Neural cell (in vitro differentiated cells): ENCODE results near the gene AFF1. TPM values are rescaled to one million over a fixed set of nuclear protein-coding genes. Genes with fewer than 3 reads are reported as not detected.

ENCODE experiments used
- H2AFZ ChIP-seq: fragments of 200-600, 300-800 bp; sonication (generic), shearing (Covaris generic); 2 replicates; pipeline ENCODE4 v1.6.0; 2014; ENCODE audit warnings: low read depth, mild to moderate bottlenecking, antibody characterized with exemption, low read length, moderate library complexity
- H3F3A ChIP-seq: fragments of 200-600 bp; shearing (Covaris generic); 2 replicates; pipeline ENCODE4 v1.6.1; 2016; ENCODE audit warnings: mild to moderate bottlenecking, moderate library complexity, mixed read lengths, antibody characterized with exemption, low read length; ENCODE audit not compliant: insufficient read depth, poor library complexity, severe bottlenecking
- H3K27ac ChIP-seq: fragments of 200-600, 300-800 bp; sonication (generic), shearing (Covaris generic); 2 replicates; pipeline ENCODE4 v1.5.1; 2014; ENCODE audit warnings: mild to moderate bottlenecking, low read length, moderate library complexity
- H3K27me3 ChIP-seq: fragments of 300-800, 200-600 bp; sonication (generic), shearing (Covaris generic); 2 replicates; pipeline ENCODE4 v1.6.0; 2014; ENCODE audit warnings: mild to moderate bottlenecking, low read depth, low read length, moderate library complexity; ENCODE audit not compliant: insufficient read depth
- H3K36me3 ChIP-seq: fragments of 300-800, 200-600 bp; sonication (generic), shearing (Covaris generic); 2 replicates; pipeline ENCODE4 v1.5.1; 2014; ENCODE audit warnings: mild to moderate bottlenecking, antibody characterized with exemption, low read length, moderate library complexity; ENCODE audit not compliant: insufficient read depth
- H3K4me2 ChIP-seq: fragments of 300-800, 200-600 bp; sonication (generic), shearing (Covaris generic); 2 replicates; pipeline ENCODE4 v1.6.0; 2014; ENCODE audit warnings: mild to moderate bottlenecking, low read length
- H3K4me3 ChIP-seq: fragments of 300-800, 200-600 bp; sonication (generic), shearing (Covaris generic); 2 replicates; pipeline ENCODE4 v1.5.1; 2014; ENCODE audit warnings: mild to moderate bottlenecking, low read length, moderate library complexity
- H3K79me2 ChIP-seq: fragments of 200-600 bp; shearing (Covaris generic); replicated peaks from 2 replicates; pipeline ENCODE4 v1.6.0; 2014; ENCODE audit warnings: mild to moderate bottlenecking, low read length, moderate library complexity; ENCODE audit not compliant: insufficient read depth
- H3K9ac ChIP-seq: fragments of 300-800, 200-600 bp; sonication (generic), shearing (Covaris generic); 2 replicates; pipeline ENCODE4 v1.6.1; 2016; ENCODE audit warnings: mild to moderate bottlenecking, low read length, mixed read lengths
- H3K9me2 ChIP-seq: fragments of 200-600 bp; shearing (Covaris generic); 2 replicates; pipeline ENCODE4 v1.6.1; 2016; ENCODE audit warnings: mild to moderate bottlenecking, low read length, mixed read lengths; ENCODE audit not compliant: insufficient read depth
- H3K9me3 ChIP-seq: fragments of 200-600, 300-800 bp; sonication (generic), shearing (Covaris generic); 2 replicates; pipeline ENCODE4 v1.6.1; 2016; ENCODE audit warnings: mild to moderate bottlenecking, mixed run types, low read length, moderate library complexity, mixed read lengths
- H4K20me1 ChIP-seq: fragments of 200-600 bp; shearing (Covaris generic); 2 replicates; pipeline ENCODE4 v1.6.1; 2016; ENCODE audit warnings: mild to moderate bottlenecking, mixed run types; ENCODE audit not compliant: insufficient read depth
- CTCF ChIP-seq: fragments of 450-650 bp; IDR thresholded peaks from 2 replicates; pipeline ENCODE4 v1.5.1; 2014; ENCODE audit warnings: antibody characterized with exemption, mild to moderate bottlenecking, moderate library complexity; ENCODE audit not compliant: poor library complexity, severe bottlenecking
- EP300 ChIP-seq: fragments of 450-650 bp; conservative IDR thresholded peaks from 2 replicates; pipeline ENCODE4 v1.6.1; 2014; ENCODE audit warnings: antibody characterized with exemption, mild to moderate bottlenecking, moderate library complexity; ENCODE audit not compliant: poor library complexity, severe bottlenecking
- EZH2 ChIP-seq: fragments of 200-600, 300-800 bp; shearing (Covaris generic), sonication (generic); IDR thresholded peaks from 2 replicates; pipeline ENCODE4 v1.6.1; 2014; ENCODE audit warnings: antibody characterized with exemption, low read length, borderline replicate concordance, mild to moderate bottlenecking; ENCODE audit not compliant: insufficient read depth, poor library complexity, severe bottlenecking
- MXI1 ChIP-seq: fragments of 450-650 bp; conservative IDR thresholded peaks from 2 replicates; pipeline ENCODE4 v1.6.1; 2014; ENCODE audit warnings: antibody characterized with exemption, mild to moderate bottlenecking; ENCODE audit not compliant: poor library complexity, severe bottlenecking
- POLR2AphosphoS5 ChIP-seq: IDR thresholded peaks from 2 replicates; pipeline ENCODE4 v1.6.1; 2012
- RAD21 ChIP-seq: fragments of 450-650 bp; conservative IDR thresholded peaks from 2 replicates; pipeline ENCODE4 v1.6.1; 2014; ENCODE audit warnings: antibody characterized with exemption, mild to moderate bottlenecking, moderate library complexity
- SMC3 ChIP-seq: fragments of 450-650 bp; conservative IDR thresholded peaks from 2 replicates; pipeline ENCODE4 v1.6.1; 2014; ENCODE audit warnings: antibody characterized with exemption, mild to moderate bottlenecking, moderate library complexity; ENCODE audit not compliant: poor library complexity
- TAF1 ChIP-seq: IDR thresholded peaks from 2 replicates; pipeline ENCODE4 v1.6.1; 2012; ENCODE audit warnings: low read depth
- polyA plus RNA-seq: library from polyadenylated mRNA; depleted of rRNA; stranded (reverse); fragments of >200 nt; gene quantifications from 2 replicates; pipeline ENCODE4 v1.2.3, GENCODE V29; 2014
- TF ChIP-seq, protein P1 (sequence below): IDR thresholded peaks from 2 replicates; pipeline ENCODE4 v1.6.1; 2012; ENCODE audit warnings: borderline replicate concordance

AFF1 gene
- polyA plus RNA-seq, 1 donor from 2014 or later = 0.63 TPM

DNA sequence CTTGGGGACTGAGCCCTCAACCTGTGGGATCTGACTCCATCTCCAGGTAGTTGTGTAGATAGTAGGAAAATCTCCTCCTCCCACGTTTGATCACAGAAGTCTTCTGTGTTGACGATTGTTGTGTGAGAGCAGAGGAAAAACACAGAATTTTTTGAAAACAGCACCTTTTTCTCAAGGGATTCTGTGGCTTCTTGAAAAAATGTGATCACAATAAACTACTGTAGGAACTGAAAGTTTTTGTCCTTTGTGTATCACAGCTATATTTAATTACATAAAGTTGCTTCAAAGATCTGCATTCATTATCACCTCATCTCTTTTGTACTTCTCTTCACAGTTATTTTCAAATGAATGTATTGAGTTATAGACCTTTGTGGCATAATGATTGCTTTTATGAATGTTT, 85.1 kb downstream of the AFF1 start:
- Histone ChIP-seq H4K20me1 (no peaks in the 10 kb centered on the region), H3F3A (no peaks in the 10 kb centered on the region), H3K27ac (no peak overlapping the region), H3K9ac (no peak overlapping the region), H2AFZ (no peak overlapping the region), H3K4me3 (no peak overlapping the region), H3K4me2 (no peak overlapping the region), H3K36me3 (no peaks in the 10 kb centered on the region), H3K27me3 (no peaks in the 10 kb centered on the region), H3K79me2 (peaks cover 38% of the 10 kb centered on the region), H3K9me2 (no peaks in the 10 kb centered on the region), H3K9me3 (no peaks in the 10 kb centered on the region)
- TF ChIP-seq EP300 (no peak), SMC3 (no peak), MXI1 (no peak), RAD21 (no peak), CTCF (no peak), POLR2AphosphoS5 (no peak), EZH2 (no peak), TAF1 (no peak)
- TF ChIP-seq, protein P1, sequence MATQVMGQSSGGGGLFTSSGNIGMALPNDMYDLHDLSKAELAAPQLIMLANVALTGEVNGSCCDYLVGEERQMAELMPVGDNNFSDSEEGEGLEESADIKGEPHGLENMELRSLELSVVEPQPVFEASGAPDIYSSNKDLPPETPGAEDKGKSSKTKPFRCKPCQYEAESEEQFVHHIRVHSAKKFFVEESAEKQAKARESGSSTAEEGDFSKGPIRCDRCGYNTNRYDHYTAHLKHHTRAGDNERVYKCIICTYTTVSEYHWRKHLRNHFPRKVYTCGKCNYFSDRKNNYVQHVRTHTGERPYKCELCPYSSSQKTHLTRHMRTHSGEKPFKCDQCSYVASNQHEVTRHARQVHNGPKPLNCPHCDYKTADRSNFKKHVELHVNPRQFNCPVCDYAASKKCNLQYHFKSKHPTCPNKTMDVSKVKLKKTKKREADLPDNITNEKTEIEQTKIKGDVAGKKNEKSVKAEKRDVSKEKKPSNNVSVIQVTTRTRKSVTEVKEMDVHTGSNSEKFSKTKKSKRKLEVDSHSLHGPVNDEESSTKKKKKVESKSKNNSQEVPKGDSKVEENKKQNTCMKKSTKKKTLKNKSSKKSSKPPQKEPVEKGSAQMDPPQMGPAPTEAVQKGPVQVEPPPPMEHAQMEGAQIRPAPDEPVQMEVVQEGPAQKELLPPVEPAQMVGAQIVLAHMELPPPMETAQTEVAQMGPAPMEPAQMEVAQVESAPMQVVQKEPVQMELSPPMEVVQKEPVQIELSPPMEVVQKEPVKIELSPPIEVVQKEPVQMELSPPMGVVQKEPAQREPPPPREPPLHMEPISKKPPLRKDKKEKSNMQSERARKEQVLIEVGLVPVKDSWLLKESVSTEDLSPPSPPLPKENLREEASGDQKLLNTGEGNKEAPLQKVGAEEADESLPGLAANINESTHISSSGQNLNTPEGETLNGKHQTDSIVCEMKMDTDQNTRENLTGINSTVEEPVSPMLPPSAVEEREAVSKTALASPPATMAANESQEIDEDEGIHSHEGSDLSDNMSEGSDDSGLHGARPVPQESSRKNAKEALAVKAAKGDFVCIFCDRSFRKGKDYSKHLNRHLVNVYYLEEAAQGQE = no peak

- Histone ChIP-seq H3F3A (no peaks in the 10 kb centered on the region), H3K36me3 (no peaks in the 10 kb centered on the region), H3K9me3 (no peaks in the 10 kb centered on the region), H3K79me2 (peaks cover 29% of the 10 kb centered on the region), H3K4me3 (no peak overlapping the region), H3K27me3 (no peaks in the 10 kb centered on the region), H3K4me2 (no peak overlapping the region), H2AFZ (no peak overlapping the region), H3K9ac (no peak overlapping the region), H3K9me2 (no peaks in the 10 kb centered on the region), H4K20me1 (no peaks in the 10 kb centered on the region), H3K27ac (no peak overlapping the region)
- no peak for TF ChIP-seq TAF1
- TF ChIP-seq, protein P1 = no peak
These were observed 89.4 kb downstream of the AFF1 start for GRCh38 chr4:87024201-87024600.
